Glomerular endothelial cell (primary cell): ENCODE measurements around the gene BSPRY. TPM values are rescaled to one million over a fixed set of nuclear protein-coding genes. Genes with fewer than 3 reads are reported as not detected.

Source experiments
- total RNA-seq: library from RNA; depleted of rRNA; stranded (reverse); fragments of >200 nt; gene quantifications from 2 replicates; pipeline ENCODE4 v1.2.3, GENCODE V29; 2015

BSPRY gene
- total RNA-seq, 1 donor from 2014 or later, result not detected

Other genes starting within 250 kb of the BSPRY start
- 6.5 and 8.0 TPM in 2 replicates for gene SLC31A2, start 198.5 kb upstream of the BSPRY start, total RNA-seq
- gene FKBP15, start 128.3 kb upstream of the BSPRY start, total RNA-seq, result 19.5 and 25.1 TPM in 2 replicates
- 14.8 and 15.7 TPM in 2 replicates for gene SLC31A1, start 128.0 kb upstream of the BSPRY start, total RNA-seq
- 20.9 and 24.3 TPM in 2 replicates for gene CDC26, start 74.0 kb upstream of the BSPRY start, total RNA-seq
- gene PRPF4, start 73.9 kb upstream of the BSPRY start, total RNA-seq, result 23.1 and 23.7 TPM in 2 replicates
- not detected in 2 replicates for gene RNF183, start 46.2 kb upstream of the BSPRY start, total RNA-seq
- 0.68 and 0.99 TPM in 2 replicates for gene WDR31, start 9.3 kb upstream of the BSPRY start, total RNA-seq
- 8.5 and 17.4 TPM in 2 replicates for gene HDHD3, start 27.4 kb downstream of the BSPRY start, total RNA-seq
- gene ALAD, start 51.7 kb downstream of the BSPRY start, total RNA-seq, result 18.9 and 19.6 TPM in 2 replicates
- 36.9 and 40.0 TPM in 2 replicates for gene POLE3, start 61.1 kb downstream of the BSPRY start, total RNA-seq
- gene C9orf43, start 61.2 kb downstream of the BSPRY start, total RNA-seq, result 0.48 and 0.53 TPM in 2 replicates
- gene RGS3, start 114.2 kb downstream of the BSPRY start, total RNA-seq, result 281 and 602 TPM in 2 replicates